ENCODE results near the gene TK1.

DNA sequence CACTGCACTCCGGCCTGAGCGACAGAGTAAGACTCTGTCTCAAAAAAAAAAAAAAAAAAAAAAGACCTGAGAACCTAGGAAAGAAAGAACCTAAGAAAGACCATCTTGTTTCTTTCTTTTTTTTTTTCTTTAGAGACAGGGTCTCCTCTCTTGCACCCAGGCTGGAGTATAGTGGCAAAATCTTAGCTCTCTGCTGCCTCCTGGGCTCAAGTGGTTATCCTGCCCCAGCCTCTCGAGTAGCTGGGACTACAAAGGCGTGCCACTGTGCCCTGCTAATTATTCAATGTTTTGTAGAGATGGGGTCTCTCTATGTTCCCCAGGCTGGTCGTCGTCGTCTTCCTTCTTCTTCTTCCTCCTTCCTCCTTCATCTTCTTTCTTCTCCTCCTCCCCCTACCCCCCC, 19.4 kb upstream of the TK1 start:
- TF ChIP-seq, protein P1, sequence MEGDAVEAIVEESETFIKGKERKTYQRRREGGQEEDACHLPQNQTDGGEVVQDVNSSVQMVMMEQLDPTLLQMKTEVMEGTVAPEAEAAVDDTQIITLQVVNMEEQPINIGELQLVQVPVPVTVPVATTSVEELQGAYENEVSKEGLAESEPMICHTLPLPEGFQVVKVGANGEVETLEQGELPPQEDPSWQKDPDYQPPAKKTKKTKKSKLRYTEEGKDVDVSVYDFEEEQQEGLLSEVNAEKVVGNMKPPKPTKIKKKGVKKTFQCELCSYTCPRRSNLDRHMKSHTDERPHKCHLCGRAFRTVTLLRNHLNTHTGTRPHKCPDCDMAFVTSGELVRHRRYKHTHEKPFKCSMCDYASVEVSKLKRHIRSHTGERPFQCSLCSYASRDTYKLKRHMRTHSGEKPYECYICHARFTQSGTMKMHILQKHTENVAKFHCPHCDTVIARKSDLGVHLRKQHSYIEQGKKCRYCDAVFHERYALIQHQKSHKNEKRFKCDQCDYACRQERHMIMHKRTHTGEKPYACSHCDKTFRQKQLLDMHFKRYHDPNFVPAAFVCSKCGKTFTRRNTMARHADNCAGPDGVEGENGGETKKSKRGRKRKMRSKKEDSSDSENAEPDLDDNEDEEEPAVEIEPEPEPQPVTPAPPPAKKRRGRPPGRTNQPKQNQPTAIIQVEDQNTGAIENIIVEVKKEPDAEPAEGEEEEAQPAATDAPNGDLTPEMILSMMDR (IDR thresholded peaks at IDR 0.05): no peak
- TF ChIP-seq POLR2A (IDR thresholded peaks at IDR 0.05): no peak
